ENCODE results near the gene ST3GAL3. TPM values are rescaled to one million over a fixed set of nuclear protein-coding genes. Genes with fewer than 3 reads are reported as not detected.
A peak's percentile ranks its signal among the peaks of the same experiment; 100 is the strongest.

Gene ST3GAL3
- total RNA-seq: 15.7 TPM

- DNase-seq: peak; percentile 86
Observed at GRCh38 chr1:43707190-43708001, at the start of gene ST3GAL3. Gene ST3GAL3, plus strand, starts transcription at chr1:43707536. Its CDS starts 28,727 bp downstream, at chr1:43736263.

GRCh38 chr1:43659212-43660166 lies 47.8 kb upstream of the ST3GAL3 start:
- no peak for DNase-seq

GRCh38 chr1:43660355-43660754 lies 47.0 kb upstream of the ST3GAL3 start:
- no peak for DNase-seq

GRCh38 chr1:43664369-43664768 lies 43.0 kb upstream of the ST3GAL3 start:
- DNase-seq: no peak

- DNase-seq: no peak
Observed at GRCh38 chr1:43666608-43667007, 40.7 kb upstream of the ST3GAL3 start.

- DNase-seq: no peak
Observed at GRCh38 chr1:43668956-43669355, 38.4 kb upstream of the ST3GAL3 start.

- no peak for DNase-seq
Observed at GRCh38 chr1:43669878-43670277, 37.5 kb upstream of the ST3GAL3 start.

GRCh38 chr1:43671193-43671592 lies 36.1 kb upstream of the ST3GAL3 start:
- no peak for DNase-seq

GRCh38 chr1:43671626-43672330 lies 35.6 kb upstream of the ST3GAL3 start:
- no peak for DNase-seq

GRCh38 chr1:43673261-43673660 lies 34.1 kb upstream of the ST3GAL3 start:
- no peak for DNase-seq

GRCh38 chr1:43678940-43679339 lies 28.4 kb upstream of the ST3GAL3 start:
- DNase-seq: no peak

GRCh38 chr1:43683560-43683959 lies 23.8 kb upstream of the ST3GAL3 start:
- no peak for DNase-seq

GRCh38 chr1:43686801-43687200 lies 20.5 kb upstream of the ST3GAL3 start:
- no peak for DNase-seq

- DNase-seq: no peak
Observed at GRCh38 chr1:43687301-43688108, 19.8 kb upstream of the ST3GAL3 start.

- DNase-seq: no peak
Observed at GRCh38 chr1:43688109-43688387, 19.3 kb upstream of the ST3GAL3 start.

GRCh38 chr1:43688594-43689000 lies 18.7 kb upstream of the ST3GAL3 start:
- no peak for DNase-seq

GRCh38 chr1:43689289-43689688 lies 18.0 kb upstream of the ST3GAL3 start:
- no peak for DNase-seq

GRCh38 chr1:43691871-43692815 lies 15.2 kb upstream of the ST3GAL3 start:
- DNase-seq: no peak

- DNase-seq: no peak
Observed at GRCh38 chr1:43693371-43693770, 14.0 kb upstream of the ST3GAL3 start.

GRCh38 chr1:43699281-43699680 lies 8.1 kb upstream of the ST3GAL3 start:
- DNase-seq: no peak

GRCh38 chr1:43703836-43704235 lies 3.5 kb upstream of the ST3GAL3 start:
- no peak for DNase-seq
